GM18867 (cell line): ENCODE results near the gene SLC16A12.
"Not testable (repeated sequence)": the region's sequence is repeated elsewhere in the genome, so short reads cannot be mapped to it uniquely, and the experiment has no call there.

Experiments used
- ATAC-seq: cut with Tn5 transposase; IDR thresholded peaks from one replicate; pipeline ENCODE4 v1.9.1; 2021; ENCODE audit warnings: mild to moderate bottlenecking, moderate library complexity; ENCODE audit not compliant: unreplicated experiment

The SLC16A12 gene

DNA sequence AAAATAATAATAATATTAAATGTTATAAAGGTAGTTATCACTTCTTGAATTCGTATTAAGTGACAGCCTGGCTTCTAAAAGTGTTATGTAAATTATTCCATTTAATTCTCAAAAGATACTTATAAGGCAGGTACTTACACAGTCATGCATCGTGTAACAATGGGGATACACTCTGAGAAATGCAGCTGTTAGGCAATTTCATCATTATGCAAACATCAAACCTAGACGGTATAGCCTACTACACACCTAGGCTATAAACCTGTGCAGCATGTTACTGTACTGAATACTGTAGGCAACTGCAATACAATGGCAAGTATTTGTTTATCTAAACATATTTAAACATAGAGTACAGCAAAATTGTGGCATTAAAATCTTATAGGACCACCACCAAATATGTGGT lies 141.5 kb downstream of the SLC16A12 start:
- ATAC-seq = no peak

DNA sequence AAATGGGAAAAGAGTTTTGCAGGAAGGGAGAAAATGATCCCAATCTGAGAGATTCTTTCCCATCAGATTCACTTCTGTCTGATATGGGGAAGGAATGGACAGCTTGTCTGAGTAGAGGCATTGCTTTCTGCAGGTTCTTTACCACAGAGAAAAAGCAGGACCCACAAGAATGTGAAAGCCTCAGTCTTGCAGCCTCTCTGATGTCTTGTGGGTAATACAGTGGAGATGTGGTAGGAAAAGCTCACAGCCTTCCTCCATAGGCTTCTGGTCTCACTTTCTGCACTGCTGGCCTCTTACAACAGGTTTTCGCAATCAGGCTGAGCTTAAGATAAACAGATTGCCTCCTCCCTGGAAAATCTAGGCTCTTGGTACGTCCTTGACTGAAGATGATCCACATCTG lies 142.4 kb downstream of the SLC16A12 start:
- no peak for ATAC-seq

- ATAC-seq = peak; percentile 92
Observed at GRCh38 chr10:89391907-89392756, 143.3 kb downstream of the SLC16A12 start, which contains the start of gene IFIT1. Gene IFIT1, plus strand, starts transcription at chr10:89392623. Its CDS starts 90 bp downstream, at chr10:89392713.

DNA sequence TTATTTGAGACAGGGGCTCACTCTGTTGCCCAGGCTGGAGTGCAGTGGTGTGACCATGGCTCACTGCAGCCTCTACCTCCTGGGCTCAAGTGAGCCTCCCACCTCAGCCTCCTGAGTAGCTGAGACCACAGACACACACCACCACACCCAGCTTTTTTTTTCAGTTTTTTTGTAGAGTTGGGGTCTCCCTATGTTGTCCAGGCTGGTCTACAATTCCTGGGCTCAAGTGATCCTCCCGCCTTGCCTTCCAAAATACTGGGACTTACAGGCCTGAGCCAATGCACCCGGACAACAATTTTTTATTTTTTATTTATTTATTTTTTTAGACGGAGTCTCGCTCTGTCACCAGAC lies 144.2 kb downstream of the SLC16A12 start:
- ATAC-seq = not testable (repeated sequence)

DNA sequence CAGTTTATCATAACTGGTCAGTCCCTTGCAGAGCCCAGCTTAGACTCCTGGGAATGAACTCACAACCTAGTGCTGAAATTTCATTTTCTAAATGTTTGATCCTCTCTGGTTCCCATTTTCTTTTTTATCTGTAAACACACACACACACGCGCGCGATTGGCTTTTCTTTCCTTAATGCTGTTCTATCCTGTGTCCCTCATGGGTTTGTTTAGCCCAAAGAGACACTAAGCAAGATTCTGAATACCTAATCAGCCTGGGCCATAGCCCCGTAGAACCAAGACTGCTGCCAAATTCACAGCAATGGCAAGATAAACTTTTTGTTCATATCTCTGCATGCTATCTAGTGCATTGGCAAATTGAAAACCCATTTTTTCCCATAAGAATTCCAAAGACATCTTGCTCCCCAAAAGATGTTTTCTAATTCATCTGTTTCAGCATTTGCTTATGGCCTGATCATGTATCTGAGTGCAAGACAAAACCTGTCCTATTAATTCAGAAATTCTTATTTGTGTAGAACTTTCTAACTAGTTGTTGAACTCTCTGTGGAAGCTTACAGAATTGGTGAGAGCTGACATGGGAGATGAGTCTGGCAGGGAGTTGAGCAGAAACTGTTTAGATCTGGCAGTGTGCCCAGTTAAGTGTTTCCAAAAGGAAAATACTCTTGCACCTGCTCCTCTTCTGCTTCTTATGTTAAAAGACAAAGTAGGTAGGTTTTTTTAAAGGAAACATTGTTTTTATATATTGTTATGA lies 144.7 kb downstream of the SLC16A12 start:
- no peak for ATAC-seq

DNA sequence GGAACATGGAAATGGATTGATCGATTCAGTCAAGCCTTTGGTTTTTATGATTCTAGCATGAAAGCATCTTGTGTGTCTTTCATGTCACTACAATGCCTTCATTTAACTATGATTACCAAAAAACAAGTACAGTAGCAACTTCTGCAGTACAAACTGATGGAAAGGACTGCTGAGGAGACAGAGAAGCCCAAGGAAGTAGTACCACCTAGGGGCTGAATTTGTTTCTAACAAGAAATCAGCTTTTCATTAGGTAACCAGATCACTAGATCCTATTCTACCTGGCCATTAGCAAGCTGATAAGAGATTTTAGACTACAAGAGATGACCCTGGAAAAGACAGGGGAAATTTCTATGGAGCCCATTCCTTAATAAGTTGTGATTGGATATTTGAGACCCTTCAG lies 146.1 kb downstream of the SLC16A12 start:
- no peak for ATAC-seq

DNA sequence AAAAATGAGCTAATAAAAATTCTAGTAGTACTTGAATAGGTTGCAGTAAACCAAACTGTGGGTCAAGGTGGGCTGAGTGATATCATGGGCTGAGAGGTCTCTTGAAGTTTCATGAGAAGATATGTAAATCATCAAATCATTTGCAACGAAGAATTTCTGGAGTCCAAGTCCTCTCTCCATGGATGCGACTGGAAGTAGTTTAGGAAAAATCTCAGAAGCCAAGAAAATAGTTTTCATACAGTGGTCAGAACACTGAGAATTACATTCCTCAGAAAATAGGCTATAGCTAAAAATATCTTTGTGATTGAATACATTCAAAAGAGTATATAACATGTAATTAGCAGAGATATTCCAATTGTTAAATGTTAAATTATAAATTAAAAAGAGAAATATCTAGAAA lies 146.6 kb downstream of the SLC16A12 start:
- no peak for ATAC-seq

DNA sequence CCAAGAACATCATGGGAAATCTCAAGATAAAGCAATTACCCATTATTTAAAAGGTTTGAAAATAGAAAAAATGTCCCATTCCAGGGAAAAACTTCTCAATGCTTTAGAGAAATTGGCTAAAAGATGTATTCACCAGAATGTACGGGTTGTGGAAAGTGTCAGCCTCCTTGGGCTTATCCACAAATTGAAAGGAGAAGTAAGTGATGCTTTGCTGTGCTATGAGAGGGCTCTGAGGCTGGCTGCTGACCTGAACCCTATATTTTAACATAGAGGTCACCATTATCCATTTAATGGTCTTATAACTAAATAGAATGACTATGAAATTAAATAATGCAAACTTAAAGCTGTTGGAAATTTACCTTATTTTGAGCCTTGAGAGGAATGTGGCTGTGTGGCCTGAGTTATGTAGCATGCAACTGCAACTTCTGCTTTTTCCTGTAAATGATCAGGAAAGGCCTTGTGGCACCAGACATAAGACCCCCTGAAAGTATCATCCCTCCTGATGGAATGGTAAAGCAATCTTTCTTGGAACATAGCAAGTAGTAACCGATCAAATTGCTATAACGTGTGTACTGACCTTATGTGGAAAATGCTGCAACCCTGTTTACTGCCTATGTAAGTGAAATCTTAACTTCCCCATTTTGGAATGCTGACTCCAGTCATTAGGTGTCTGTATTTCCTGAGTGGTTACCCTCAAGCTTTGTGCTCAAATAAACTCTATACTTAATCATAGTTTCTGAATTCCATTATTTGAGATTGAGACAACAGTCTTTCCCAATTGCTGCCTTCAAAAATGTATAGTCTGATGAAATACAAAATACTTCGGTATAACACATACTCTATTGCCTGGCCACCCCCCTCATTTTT lies 150.7 kb downstream of the SLC16A12 start:
- ATAC-seq = no peak

- no peak for ATAC-seq
Observed at GRCh38 chr10:89382757-89383156, 152.6 kb downstream of the SLC16A12 start.
